Heart left ventricle (tissue), 13 donors: Measurements from ENCODE around the gene CSH2.
"Not testable (repeated sequence)": the region's sequence is repeated elsewhere in the genome, so short reads cannot be mapped to it uniquely, and the experiment has no call there.

Source experiments
- POLR2A ChIP-seq, 2 donors: fragments of 450-650 bp; IDR thresholded peaks; one replicate each; pipeline ENCODE4 v1.6.1; 2017; ENCODE audit warnings: antibody characterized with exemption in 2 of 2, mild to moderate bottlenecking in 2 of 2, moderate library complexity in 2 of 2
- TF ChIP-seq, protein P1 (sequence below), 12 donors: fragments of 200-600 bp; sonication (generic) in 4 of 12; IDR thresholded peaks; one replicate each; pipeline versions ENCODE4 v1.5.0 to v1.8.0; 2018 to 2022; ENCODE audit warnings: antibody characterized with exemption in 12 of 12, mild to moderate bottlenecking in 5 of 12
- donor health status: ischemic (EF 13 %, LVEDD 7.1; RV severe dilation, severe dysfunction).
- donor health status: DM: no; HTN: yes; CAD: no.
- donor health status: DM: no; HTN: no; CAD: no.
- donor health status: ischemic (EF 25% LVEDD 6.9; RV normal size, moderate dysfunction).
- donor health status: ischemic (EF 25% LVEDD 5.7; RV mildly dilated, moderate dysfunction).
- donor health status: ischemic (EF 35%, LVEDD 5.7; RV mildly dilated, moderate dysfunction).
- donor health status: nonischemic (EF 11% LVEDD 7.7; RV severe dilation, severe dysfunction).
- donor health status: DM: yes; HTN: yes; CAD: no.
- donor health status: PGD.
- donor health status: ischemic (EF 29% LVEDD 5.4; RV normal size, mild dysfunction).
- donor health status: nonischemic (EF 23%, LVEDD 6.1; RV moderate dilation, normal function).

DNA sequence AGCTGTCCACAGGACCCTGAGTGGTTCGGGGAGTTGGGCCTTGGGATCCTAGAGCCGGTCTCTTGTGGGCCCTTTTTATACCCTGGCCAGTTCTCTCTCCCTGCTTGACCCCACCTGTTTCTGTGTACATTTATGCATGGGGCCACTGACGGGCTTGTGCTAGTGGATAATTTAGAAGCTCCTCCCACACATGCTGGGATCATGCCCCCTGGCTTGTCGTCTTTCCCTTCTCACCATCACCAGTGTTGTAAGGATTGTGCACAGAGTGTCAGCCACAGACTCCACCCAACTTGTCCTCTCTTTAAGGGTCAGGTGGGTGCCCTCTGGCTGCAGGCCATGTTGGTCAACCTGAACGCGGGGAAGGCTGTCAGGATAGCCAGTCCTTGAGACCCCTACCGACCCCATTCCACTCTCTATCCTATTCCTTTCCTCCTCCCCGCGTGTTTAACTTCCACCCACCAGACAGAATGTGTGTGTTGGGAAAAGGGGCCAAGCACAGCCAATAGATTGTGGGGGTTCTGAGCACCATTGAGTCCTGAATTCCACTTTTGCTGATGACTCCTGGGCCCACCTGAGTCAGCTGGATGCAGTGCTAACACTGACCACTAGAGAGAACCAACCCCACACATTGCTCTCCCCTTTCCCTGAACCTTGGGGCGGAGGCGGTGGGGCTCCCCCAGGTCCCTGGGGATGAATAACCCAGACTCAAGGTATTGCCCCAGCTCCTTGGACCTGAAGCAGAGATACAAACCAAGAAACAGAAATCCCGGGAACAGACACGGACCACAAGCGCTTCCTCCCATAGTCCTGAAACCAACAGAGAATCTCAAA, 23.3 kb upstream of the CSH2 start, which contains the start of gene CSH1:
- not testable (repeated sequence) for TF ChIP-seq POLR2A (IDR thresholded peaks at IDR 0.05)
- TF ChIP-seq, protein P1, sequence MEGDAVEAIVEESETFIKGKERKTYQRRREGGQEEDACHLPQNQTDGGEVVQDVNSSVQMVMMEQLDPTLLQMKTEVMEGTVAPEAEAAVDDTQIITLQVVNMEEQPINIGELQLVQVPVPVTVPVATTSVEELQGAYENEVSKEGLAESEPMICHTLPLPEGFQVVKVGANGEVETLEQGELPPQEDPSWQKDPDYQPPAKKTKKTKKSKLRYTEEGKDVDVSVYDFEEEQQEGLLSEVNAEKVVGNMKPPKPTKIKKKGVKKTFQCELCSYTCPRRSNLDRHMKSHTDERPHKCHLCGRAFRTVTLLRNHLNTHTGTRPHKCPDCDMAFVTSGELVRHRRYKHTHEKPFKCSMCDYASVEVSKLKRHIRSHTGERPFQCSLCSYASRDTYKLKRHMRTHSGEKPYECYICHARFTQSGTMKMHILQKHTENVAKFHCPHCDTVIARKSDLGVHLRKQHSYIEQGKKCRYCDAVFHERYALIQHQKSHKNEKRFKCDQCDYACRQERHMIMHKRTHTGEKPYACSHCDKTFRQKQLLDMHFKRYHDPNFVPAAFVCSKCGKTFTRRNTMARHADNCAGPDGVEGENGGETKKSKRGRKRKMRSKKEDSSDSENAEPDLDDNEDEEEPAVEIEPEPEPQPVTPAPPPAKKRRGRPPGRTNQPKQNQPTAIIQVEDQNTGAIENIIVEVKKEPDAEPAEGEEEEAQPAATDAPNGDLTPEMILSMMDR (IDR thresholded peaks at IDR 0.05) = not testable (repeated sequence)
